ENCODE data around the gene MBNL1. TPM values are rescaled to one million over a fixed set of nuclear protein-coding genes. Genes with fewer than 3 reads are reported as not detected.

The MBNL1 gene
- total and polyA plus RNA-seq, 2 of the 13 experiments (the other 11 are each of a cell fraction or from before 2014, with no cell fraction given) = 27.1 to 55.4 TPM

GRCh38 chr3:152392272-152392880, 123.6 kb downstream of the MBNL1 start:
- ChIA-PET POLR2A (interaction anchor here (1.4 kb wide), 1 partner anchor 28 kb away, joined by 3 read pairs; no protein-coding TSS in a partner anchor), CTCF (ENCODE audit: low intra/inter-chr PET ratio, low total read pairs) (no interaction called here)
- H2AFZ ChIP-seq (ENCODE audit: low read length) = no peak overlapping the region
- no peaks in the 10 kb centered on the region for H3K27me3 ChIP-seq (ENCODE audit: control insufficient read depth in 1 of 2, insufficient read depth in 2 of 2, low read length in 2 of 2)
- DNase-seq (ENCODE audit: low spot score) (no peak), FAIRE-seq (no peak), ATAC-seq (no peak)
- no peak overlapping the region for H3K9ac ChIP-seq (ENCODE audit: insufficient read depth, low read depth, low read length)
- H3K9me3 ChIP-seq (ENCODE audit: low read length) = no peaks in the 10 kb centered on the region
- no peak overlapping the region for H3K4me3 ChIP-seq (replicated peaks in 1 of 3; ENCODE audit: insufficient read depth in 1 of 3, low read depth in 2 of 3, low read length in 3 of 3)
- BruUV-seq (replicated peaks) = no TSS peak
- TF ChIP-seq ARID5B (CRISPR knock-in tag; IDR thresholded peaks at IDR 0.05) = peak; percentile 72
- TF ChIP-seq HOXD1 (CRISPR knock-in tag; IDR thresholded peaks at IDR 0.05) = no peak
- 0 out of 2 replicates have a peak, but pooled peaks have one; percentile 21 for TF ChIP-seq SAP130 (CRISPR knock-in tag; IDR thresholded peaks at IDR 0.05; ENCODE audit: low read depth)
- TF ChIP-seq ASH2L (IDR thresholded peaks at IDR 0.05; ENCODE audit: insufficient read length, low read depth, low read length) = no peak
- peak; percentile 36; the same call in 1 of the 2 replicates for TF ChIP-seq FOXA1 (IDR thresholded peaks at IDR 0.05)
- TF ChIP-seq FOXA1 (CRISPR knock-in tag; IDR thresholded peaks at IDR 0.05) = no peak
- no peak for TF ChIP-seq ZNF232 (CRISPR knock-in tag; IDR thresholded peaks at IDR 0.05; ENCODE audit: borderline replicate concordance)
- peak; percentile 21; the same call in 1 of the 2 replicates for TF ChIP-seq HMG20A (CRISPR knock-in tag; IDR thresholded peaks at IDR 0.05; ENCODE audit: borderline replicate concordance)
- TF ChIP-seq SOX5 (CRISPR knock-in tag; IDR thresholded peaks at IDR 0.05; ENCODE audit: borderline replicate concordance) = peak; percentile 37; the same call in 1 of the 2 replicates
- no peak for TF ChIP-seq MYC (CRISPR knock-in tag; IDR thresholded peaks at IDR 0.05; ENCODE audit: borderline replicate concordance)
- peak; percentile 49; the same call in 1 of the 2 replicates for TF ChIP-seq FOXA3 (CRISPR knock-in tag; IDR thresholded peaks at IDR 0.05)
- 0 out of 2 replicates have a peak, but pooled peaks have one; percentile 16 for TF ChIP-seq GATAD2A (CRISPR knock-in tag; IDR thresholded peaks at IDR 0.05)
- TF ChIP-seq AGO2 (optimal IDR thresholded peaks at IDR 0.05; ENCODE audit: low read depth, low read length) = peak; percentile 29
- H3K4me1 ChIP-seq (ENCODE audit: insufficient read depth, low read length) = peaks cover 27% of the 10 kb centered on the region
- H3K79me2 ChIP-seq (ENCODE audit: insufficient read depth, low read length) = peaks cover 40% of the 10 kb centered on the region
- intact Hi-C loops (cut with micrococcal nuclease; ENCODE audit: unreplicated experiment) = no loop called here
- no peak overlapping the region for H3K27ac ChIP-seq (ENCODE audit: extremely low read length, insufficient read depth, low read length)
- WGBS (ENCODE audit: low lambda C conversion rate) = 96% methylated on average over 1 of the region's 1 CpG
- H3K4me2 ChIP-seq (ENCODE audit: low read depth, low read length) = no peak overlapping the region
- in situ Hi-C loops (cut with HindIII; ENCODE audit: extremely low pct_ligation_motif_present, low pct_unique_long_range_greater_than_20kb) = no loop called here
- no peaks in the 10 kb centered on the region for H4K20me1 ChIP-seq (ENCODE audit: insufficient read depth, low read length)
- peaks cover 2 to 5% of the 10 kb centered on the region in 2 experiments; a peak in 1 of 5 replicates for H3K36me3 ChIP-seq (replicated peaks in 1 of 2; ENCODE audit: control insufficient read depth in 1 of 2, insufficient read depth in 2 of 2, low read length in 2 of 2)
